GM21529 (cell line): Measurements from ENCODE around the gene KIAA1671.
"Not testable (repeated sequence)": the region's sequence is repeated elsewhere in the genome, so short reads cannot be mapped to it uniquely, and the experiment has no call there.

Experiments used
- ATAC-seq: cut with Tn5 transposase; IDR thresholded peaks from one replicate; pipeline ENCODE4 v1.9.1; 2021; ENCODE audit not compliant: unreplicated experiment

Gene KIAA1671

GRCh38 chr22:25183949-25184619 is 231.6 kb downstream of the KIAA1671 start:
- no peak for ATAC-seq

DNA sequence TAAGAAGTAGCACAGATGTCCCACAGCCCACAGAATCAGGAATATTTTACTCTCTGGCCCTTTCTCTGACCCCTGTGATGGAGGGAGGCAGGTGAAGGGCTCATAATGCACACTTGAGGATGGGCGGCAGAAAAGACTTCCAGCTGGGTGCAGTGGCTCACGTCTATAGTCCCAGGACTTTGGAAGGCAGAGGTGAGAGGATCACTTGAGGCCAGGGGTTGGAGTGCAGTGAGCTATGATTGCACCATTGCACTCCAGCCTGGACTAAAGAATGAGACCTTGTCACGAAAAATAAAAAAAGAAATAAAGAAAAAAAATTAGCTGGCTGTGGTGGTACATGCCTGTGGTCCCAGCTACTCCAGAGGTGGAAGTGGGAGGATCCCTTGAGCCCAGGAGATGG is 233.6 kb downstream of the KIAA1671 start:
- ATAC-seq: no peak

DNA sequence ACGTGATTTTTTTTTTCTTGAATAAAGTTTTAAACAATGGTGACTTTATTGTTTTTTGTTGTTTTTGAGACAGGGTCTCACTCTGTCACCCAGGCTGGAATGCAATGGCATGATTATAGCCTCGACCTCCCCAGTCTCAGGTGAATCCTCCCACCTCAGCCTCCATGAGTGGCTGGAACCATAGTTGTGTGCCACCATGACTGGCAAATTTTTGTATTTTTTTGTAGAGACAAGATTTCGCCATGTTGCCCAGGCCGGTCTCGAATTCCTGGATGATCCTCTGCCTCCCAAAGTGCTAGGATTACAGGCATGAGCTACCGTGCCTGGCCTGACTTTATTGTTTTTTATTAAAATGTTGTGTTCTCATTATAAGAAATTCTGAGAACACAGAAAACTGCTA is 235.0 kb downstream of the KIAA1671 start:
- no peak for ATAC-seq

GRCh38 chr22:25192406-25192805 is 239.9 kb downstream of the KIAA1671 start:
- no peak for ATAC-seq

DNA sequence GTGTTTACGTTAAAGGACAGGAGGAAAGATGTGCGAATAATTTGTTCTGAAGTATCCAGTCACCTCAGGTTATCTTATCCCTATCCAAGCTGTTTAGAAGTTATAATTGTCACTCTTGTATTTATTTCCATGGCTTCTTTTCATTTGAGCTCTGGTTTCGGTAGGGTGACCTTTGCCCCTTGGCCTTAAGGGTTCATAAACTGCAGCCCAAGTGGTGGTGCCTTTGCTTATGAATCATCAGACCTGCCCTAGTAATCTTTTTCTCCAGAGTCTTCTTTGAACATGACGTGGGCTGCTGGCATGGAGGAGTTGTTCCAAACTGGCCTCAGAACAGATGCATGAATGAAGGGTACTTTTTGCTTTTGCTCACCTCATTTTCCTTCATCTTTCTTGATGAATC is 240.6 kb downstream of the KIAA1671 start:
- no peak for ATAC-seq

DNA sequence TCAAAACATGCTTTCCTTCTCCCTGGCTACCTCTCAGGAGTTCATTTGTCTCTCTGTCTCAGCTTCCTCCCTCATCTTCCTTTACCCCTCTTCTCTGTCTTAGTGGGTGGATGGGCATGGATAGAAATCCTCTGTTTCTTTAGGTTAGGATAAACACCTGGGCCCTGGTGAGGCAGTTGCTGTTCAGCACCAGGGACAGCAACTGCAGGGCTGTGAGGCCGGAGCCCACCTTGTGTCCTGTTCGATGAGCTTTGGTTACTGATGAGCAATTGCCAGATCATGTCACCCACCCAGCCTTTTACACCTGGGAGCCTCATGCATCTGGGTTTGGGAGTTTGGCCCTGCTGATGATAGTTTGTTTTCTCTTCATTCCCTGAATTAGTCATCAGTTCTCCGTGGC is 241.0 kb downstream of the KIAA1671 start:
- ATAC-seq: no peak

DNA sequence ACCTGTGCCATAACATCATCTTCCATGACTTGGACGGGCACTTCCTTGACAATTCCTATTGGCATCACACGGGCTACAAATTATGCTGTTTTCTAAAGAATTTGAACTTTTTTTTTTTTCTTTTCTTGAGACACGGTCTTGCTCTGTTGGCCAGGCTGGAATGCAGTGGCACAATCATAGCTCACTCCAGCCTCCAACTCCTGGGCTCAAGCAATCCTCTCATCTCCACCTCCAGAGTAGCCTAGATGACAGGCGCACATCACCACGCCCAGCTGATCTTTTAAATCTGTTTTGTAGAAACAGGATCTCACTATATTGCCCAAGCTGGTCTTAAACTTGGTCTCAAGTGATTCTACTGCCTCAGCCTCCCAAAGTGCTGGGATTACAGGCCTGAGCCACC is 243.8 kb downstream of the KIAA1671 start:
- no peak for ATAC-seq

DNA sequence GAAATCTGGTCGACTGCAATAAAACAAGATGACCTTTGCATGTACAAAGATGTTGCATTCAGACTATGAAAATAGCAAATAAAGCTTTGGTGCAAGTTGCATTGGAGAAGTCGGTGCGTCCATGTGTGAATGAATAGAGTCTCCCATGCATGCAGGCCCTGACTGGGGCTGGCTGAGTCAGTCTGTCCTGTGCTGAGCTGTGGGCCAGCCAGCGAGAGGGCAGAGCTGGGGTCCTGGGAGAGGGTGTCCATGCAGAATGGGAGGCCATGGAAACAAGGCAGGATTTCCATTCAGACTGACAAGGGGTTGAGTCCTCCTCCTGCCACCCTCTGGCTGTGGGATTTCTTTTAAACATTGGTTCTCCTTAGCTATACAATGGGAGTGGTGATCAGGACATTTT is 244.8 kb downstream of the KIAA1671 start:
- ATAC-seq: no peak

GRCh38 chr22:25199731-25200520 is 247.4 kb downstream of the KIAA1671 start, which contains the start of gene CRYBB3:
Gene CRYBB3 (plus strand): TSS chr22:25199858. CDS start chr22:25201397, 1,539 bp downstream.
- no peak for ATAC-seq

- ATAC-seq: no peak
These were observed 248.5 kb downstream of the KIAA1671 start for GRCh38 chr22:25200967-25201366.

DNA sequence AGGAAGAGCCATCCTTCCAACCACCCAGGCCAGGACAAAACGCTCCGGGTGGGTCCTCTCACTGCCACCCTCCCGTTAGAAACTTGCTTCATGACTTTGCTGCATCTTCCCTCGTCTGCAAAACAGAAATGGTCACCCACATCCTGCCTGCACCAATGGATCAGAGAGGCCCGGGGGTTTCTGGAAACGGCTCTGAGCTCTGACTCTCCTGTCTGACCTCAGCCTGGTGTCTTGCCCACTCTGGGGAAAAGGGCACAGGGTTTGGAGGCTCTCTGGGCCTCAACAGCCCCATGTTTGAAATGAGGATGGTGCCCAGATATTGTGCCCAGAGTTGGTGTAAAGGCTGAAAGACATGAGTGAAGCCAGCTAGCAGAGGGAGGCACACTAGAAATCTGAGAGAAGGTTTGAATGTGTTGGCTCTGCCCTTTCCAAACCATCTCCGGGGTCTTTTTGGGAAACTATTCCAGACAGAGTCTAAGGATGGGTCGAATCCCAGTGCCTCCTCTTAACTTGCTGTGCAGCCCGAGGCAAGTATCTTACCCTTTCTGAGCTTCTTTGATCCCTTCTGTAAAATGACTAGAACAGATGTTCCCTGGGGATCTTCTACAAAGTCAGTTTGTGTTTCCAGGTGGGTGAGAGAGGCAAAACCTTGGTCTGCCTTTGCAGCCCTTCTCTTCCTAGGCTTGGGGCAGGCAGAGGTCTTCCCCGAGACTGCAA is 249.2 kb downstream of the KIAA1671 start:
- ATAC-seq: no peak

GRCh38 chr22:25202290-25202921 is 249.9 kb downstream of the KIAA1671 start:
- ATAC-seq: no peak

GRCh38 chr22:25203082-25203481 is 250.6 kb downstream of the KIAA1671 start:
- ATAC-seq: no peak

DNA sequence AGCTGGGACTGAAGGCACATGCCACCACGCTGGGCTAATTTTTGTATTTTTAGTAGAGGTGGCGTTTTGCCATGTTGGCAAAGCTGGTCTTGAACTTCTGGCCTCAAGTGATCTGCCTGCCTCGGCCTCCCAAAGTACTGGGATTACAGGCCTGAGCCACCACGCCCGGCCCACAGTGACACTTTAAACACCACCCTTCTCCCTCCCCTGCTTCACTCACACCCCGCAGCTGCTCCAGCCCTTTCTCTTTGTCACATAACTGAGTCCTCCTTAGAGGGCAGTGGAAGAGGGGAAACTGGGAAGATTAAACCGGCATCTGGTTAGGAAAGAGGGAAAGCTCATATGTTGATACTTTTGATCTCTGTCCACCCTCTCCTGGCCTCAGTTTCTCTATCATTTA is 252.0 kb downstream of the KIAA1671 start:
- not testable (repeated sequence) for ATAC-seq

GRCh38 chr22:25205847-25206246 is 253.3 kb downstream of the KIAA1671 start:
- no peak for ATAC-seq

DNA sequence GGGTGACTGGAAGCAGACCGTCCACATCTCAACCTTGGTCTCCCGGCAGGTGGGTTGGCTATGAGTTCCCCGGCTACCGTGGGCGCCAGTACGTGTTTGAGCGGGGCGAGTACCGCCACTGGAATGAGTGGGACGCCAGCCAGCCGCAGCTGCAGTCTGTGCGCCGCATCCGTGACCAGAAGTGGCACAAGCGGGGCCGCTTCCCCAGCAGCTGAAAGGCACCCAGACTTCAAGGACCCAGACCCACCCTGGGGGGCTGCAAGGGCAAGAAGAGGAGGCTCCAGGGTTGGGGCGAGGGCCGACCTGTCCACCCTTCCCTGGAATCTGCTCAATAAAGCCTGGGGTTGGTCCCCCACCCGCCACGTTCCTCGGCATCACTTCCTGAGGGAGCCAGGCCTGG is 254.5 kb downstream of the KIAA1671 start:
- no peak for ATAC-seq

DNA sequence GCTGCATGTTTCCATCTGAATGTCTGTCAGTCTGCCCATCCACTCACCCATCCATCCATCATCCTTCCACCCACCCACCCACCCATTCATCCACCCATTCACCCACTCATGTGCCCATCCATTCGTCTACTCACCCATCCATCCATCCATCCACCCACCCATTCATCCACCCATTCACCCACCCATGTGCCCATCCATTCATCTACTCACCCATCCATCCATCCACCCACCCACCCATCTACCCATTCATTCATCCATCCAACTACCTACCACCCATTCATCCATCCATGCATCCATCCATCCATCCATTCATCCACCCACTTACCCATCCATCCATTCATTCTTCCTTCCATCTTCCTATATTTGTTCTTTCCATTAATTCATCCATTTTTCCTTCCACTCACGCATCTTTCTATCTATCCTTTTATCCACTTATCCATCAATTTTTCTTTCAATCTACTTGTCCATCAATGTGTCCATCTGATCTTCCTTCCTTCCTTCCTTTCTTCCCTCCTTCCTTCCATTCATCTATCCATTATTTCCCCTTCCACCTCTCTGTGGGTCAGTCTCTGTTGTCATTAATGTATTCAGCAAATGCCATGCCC is 255.1 kb downstream of the KIAA1671 start:
- no peak for ATAC-seq

- ATAC-seq: no peak
These were observed 255.8 kb downstream of the KIAA1671 start for GRCh38 chr22:25208328-25208727.

DNA sequence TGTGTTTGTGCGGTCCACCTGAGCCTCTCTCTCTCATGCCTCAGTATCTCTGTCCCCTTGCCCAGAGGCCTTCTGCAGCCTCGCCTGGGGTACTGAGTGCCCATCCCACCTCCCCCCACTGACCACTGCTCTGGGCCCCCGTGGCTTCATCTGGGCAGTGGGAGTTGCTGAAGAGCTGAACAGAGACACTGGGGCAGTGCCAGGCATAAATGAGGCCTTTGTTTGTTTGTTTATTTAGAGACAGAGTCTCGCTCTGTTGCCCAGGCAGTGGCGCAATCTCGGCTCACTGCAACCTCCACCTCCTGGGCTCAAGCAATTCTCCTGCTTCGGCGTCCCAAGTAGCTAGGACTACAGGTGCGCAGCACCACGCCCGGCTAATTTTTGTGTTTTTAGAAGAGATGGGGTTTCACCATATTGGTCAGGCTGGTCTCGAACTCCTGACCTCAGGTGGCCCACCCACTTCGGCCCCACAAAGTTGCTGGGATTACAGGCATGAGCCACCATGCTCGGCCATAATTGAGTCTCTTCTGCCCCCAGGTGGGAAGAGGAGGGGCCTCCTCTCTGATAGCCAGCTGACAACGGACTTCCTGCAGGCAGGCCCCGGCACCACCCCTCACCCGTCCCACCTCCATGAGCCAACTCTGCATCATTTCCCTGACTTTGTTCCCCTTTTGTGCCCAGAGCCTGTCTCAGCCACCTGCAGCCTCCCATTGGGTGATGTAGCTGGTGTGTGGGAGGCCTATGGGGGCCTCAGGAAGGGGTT is 256.4 kb downstream of the KIAA1671 start:
- no peak for ATAC-seq

GRCh38 chr22:25210793-25211192 is 258.3 kb downstream of the KIAA1671 start:
- ATAC-seq: no peak
